Panc1 (cell line): Measurements from ENCODE around the gene OLFML2A. TPM values are rescaled to one million over a fixed set of nuclear protein-coding genes. Genes with fewer than 3 reads are reported as not detected.

Experiments used
- ATAC-seq: fragments of 200-7000 bp; cut with Tn5 transposase; 2 replicates; pipeline ENCODE4 v1.9.1; 2020; ENCODE audit warnings: mild to moderate bottlenecking, moderate library complexity
- BruUV-seq: library from RNA; stranded (reverse); fragments of 400-500 nt; replicated peaks from 2 replicates; lab custom pipeline; 2021; lab: Mats Ljungman, UMichigan
- CTCF ChIA-PET: fragments of 300-600 bp; sonication (Branson Sonifier 250); formaldehyde crosslinking; loops from one replicate; lab custom pipeline; 2022; ENCODE audit warnings: antibody characterized with exemption; lab: Charles Lee
- POLR2A ChIA-PET: fragments of 300-600 bp; sonication (Branson Sonifier 250); formaldehyde crosslinking; loops from one replicate; lab custom pipeline; 2022; ENCODE audit warnings: antibody characterized with exemption; lab: Charles Lee
- DNase-seq: peaks from one replicate; pipeline ENCODE4 v3.0.0-alpha.2; 2010; ENCODE audit warnings: low read depth, low spot score
- H3K27ac ChIP-seq: 2 replicates; pipeline ENCODE4 v1.5.1; 2011; ENCODE audit warnings: mild to moderate bottlenecking, low read length, inconsistent platforms
- H3K27me3 ChIP-seq: fragments of 200-500 bp; sonication (Bioruptor generic); 2 replicates; pipeline ENCODE4 v1.6.0; 2014; ENCODE audit warnings: low read length, inconsistent platforms; ENCODE audit not compliant: control insufficient read depth, insufficient read depth
- H3K36me3 ChIP-seq: fragments of 200-500 bp; sonication (Bioruptor generic); 2 replicates; pipeline ENCODE4 v1.5.1; 2014; ENCODE audit warnings: inconsistent platforms, mild to moderate bottlenecking, low read length, moderate library complexity; ENCODE audit not compliant: control insufficient read depth, insufficient read depth
- H3K4me1 ChIP-seq: 2 replicates; pipeline ENCODE4 v1.5.1; 2011; ENCODE audit warnings: inconsistent platforms, mild to moderate bottlenecking, low read length, moderate library complexity; ENCODE audit not compliant: control insufficient read depth, insufficient read depth
- H3K4me3 ChIP-seq, 2 experiments: 2 replicates each; pipeline ENCODE4 v1.5.1; 2011 to 2012; ENCODE audit warnings: low read depth in 2 of 2, low read length in 2 of 2, mild to moderate bottlenecking in 2 of 2, inconsistent platforms in 1 of 2, moderate library complexity in 1 of 2
- H3K9me3 ChIP-seq: fragments of 200-500 bp; sonication (Bioruptor generic); 2 replicates; pipeline ENCODE4 v1.5.1; 2014; ENCODE audit warnings: low read depth, mild to moderate bottlenecking, inconsistent platforms, low read length, moderate library complexity; ENCODE audit not compliant: control insufficient read depth, insufficient read depth
- CTCF ChIP-seq: fragments of 450-650 bp; IDR thresholded peaks from 2 replicates; pipeline ENCODE4 v1.5.1; 2017; ENCODE audit warnings: mild to moderate bottlenecking
- POLR2AphosphoS5 ChIP-seq: IDR thresholded peaks from 2 replicates; pipeline ENCODE4 v1.6.1; 2012; ENCODE audit warnings: mild to moderate bottlenecking, low read depth, low read length, moderate library complexity
- REST ChIP-seq, 2 experiments: IDR thresholded peaks; 2 replicates each; pipeline ENCODE4 v1.6.1; 2011 to 2012; ENCODE audit warnings: low read depth in 2 of 2, control low read depth in 1 of 2, low read length in 1 of 2, mild to moderate bottlenecking in 1 of 2, moderate library complexity in 1 of 2; ENCODE audit not compliant: insufficient read depth in 1 of 2
- SIN3A ChIP-seq: IDR thresholded peaks from 2 replicates; pipeline ENCODE4 v1.6.1; 2012; ENCODE audit warnings: low read depth, mild to moderate bottlenecking, low read length, moderate library complexity, borderline replicate concordance; ENCODE audit not compliant: insufficient read depth
- TCF7L2 ChIP-seq: IDR thresholded peaks from 2 replicates; pipeline ENCODE4 v1.6.1; 2011; ENCODE audit warnings: mild to moderate bottlenecking, low read depth, low read length, inconsistent platforms
- in situ Hi-C: cut with HindIII; loops from 2 replicates; pipeline ENCODE4 v1.10.0; 2016; ENCODE audit warnings: low sequenced_read_pairs, low pct_unique_long_range_greater_than_20kb
- intact Hi-C: fragments of 100-400 bp; cut with micrococcal nuclease; formaldehyde crosslinking; loops from one replicate; pipeline ENCODE4 v1.10.0; 2022; ENCODE audit not compliant: unreplicated experiment
- total RNA-seq: library from RNA; stranded (reverse); gene quantifications from one replicate; pipeline ENCODE4 v1.2.1, GENCODE V29; 2021; ENCODE audit not compliant: unreplicated experiment

The OLFML2A gene
- total RNA-seq, 1 experiment from 2014 or later, result 44.5 TPM

GRCh38 chr9:124830593-124830992 lies 53.7 kb downstream of the OLFML2A start:
- no peak for DNase-seq
- H3K9me3 ChIP-seq, result no peaks in the 10 kb centered on the region
- H3K27ac ChIP-seq, result no peak overlapping the region
- peaks cover 7% of the 10 kb centered on the region for H3K4me1 ChIP-seq
- H3K27me3 ChIP-seq, result no peaks in the 10 kb centered on the region
- no peak overlapping the region for H3K4me3 ChIP-seq
- intact Hi-C loops, result no loop called here
- POLR2A ChIA-PET, result no interaction called here
- CTCF ChIA-PET, result no interaction called here
- in situ Hi-C loops, result no loop called here
- no peak for TF ChIP-seq SIN3A
- TF ChIP-seq REST (IDR thresholded peaks at IDR 0.05; ENCODE audit: insufficient read depth in 1 of 2, low read depth in 2 of 2, low read length in 1 of 2), result no peak
- no peak for TF ChIP-seq POLR2AphosphoS5
- TF ChIP-seq TCF7L2, result no peak
- no peak for TF ChIP-seq CTCF
- ATAC-seq, result no peak
- BruUV-seq, result no TSS peak
- H3K36me3 ChIP-seq, result no peaks in the 10 kb centered on the region

GRCh38 chr9:124831642-124832364 lies 54.9 kb downstream of the OLFML2A start:
- CTCF ChIA-PET, result interaction anchor here (0.5 kb wide), 1 partner anchor 62 kb away, joined by 3 read pairs; no protein-coding TSS in a partner anchor
- no peak for ATAC-seq

GRCh38 chr9:124834591-124834990 lies 57.7 kb downstream of the OLFML2A start:
- H3K27ac ChIP-seq, result no peak overlapping the region
- no TSS peak for BruUV-seq
- H3K4me1 ChIP-seq, result peaks cover 7% of the 10 kb centered on the region
- CTCF ChIA-PET, result no interaction called here
- no peak for DNase-seq
- in situ Hi-C loops, result no loop called here
- TF ChIP-seq REST (IDR thresholded peaks at IDR 0.05; ENCODE audit: insufficient read depth in 1 of 2, low read depth in 2 of 2, low read length in 1 of 2), result no peak
- TF ChIP-seq SIN3A, result no peak
- no peak for TF ChIP-seq POLR2AphosphoS5
- no peak for TF ChIP-seq TCF7L2
- TF ChIP-seq CTCF, result no peak
- H3K27me3 ChIP-seq, result no peaks in the 10 kb centered on the region
- intact Hi-C loops, result no loop called here
- H3K9me3 ChIP-seq, result no peaks in the 10 kb centered on the region
- H3K4me3 ChIP-seq, result no peak overlapping the region
- H3K36me3 ChIP-seq, result no peaks in the 10 kb centered on the region
- peak; percentile 69 for ATAC-seq
- POLR2A ChIA-PET, result interaction anchor here (0.6 kb wide), 1 partner anchor 55 kb away, joined by 3 read pairs; no protein-coding TSS in a partner anchor

More at GRCh38 chr9:124831642-124832364, 54.9 kb downstream of the OLFML2A start:
- POLR2A ChIA-PET, result interaction anchor here (0.8 kb wide), 1 partner anchor 32 kb away, joined by 3 read pairs; no protein-coding TSS in a partner anchor
- in situ Hi-C loops, result no loop called here
- intact Hi-C loops, result no loop called here
- no peak for TF ChIP-seq SIN3A
- BruUV-seq, result no TSS peak
- peaks cover 7% of the 10 kb centered on the region for H3K4me1 ChIP-seq
- H3K27ac ChIP-seq, result no peak overlapping the region
- no peaks in the 10 kb centered on the region for H3K9me3 ChIP-seq
- no peak for DNase-seq
- H3K36me3 ChIP-seq, result no peaks in the 10 kb centered on the region
- no peaks in the 10 kb centered on the region for H3K27me3 ChIP-seq
- no peak overlapping the region for H3K4me3 ChIP-seq
